NAMALWA (cell line): ENCODE data around the gene SGMS1.
A peak's percentile ranks its signal among the peaks of the same experiment; 100 is the strongest.

ENCODE experiments used
- DNase-seq: peaks from one replicate; pipeline ENCODE4 v3.0.0-alpha.2; 2015; ENCODE audit warnings: low spot score

Gene SGMS1

DNA sequence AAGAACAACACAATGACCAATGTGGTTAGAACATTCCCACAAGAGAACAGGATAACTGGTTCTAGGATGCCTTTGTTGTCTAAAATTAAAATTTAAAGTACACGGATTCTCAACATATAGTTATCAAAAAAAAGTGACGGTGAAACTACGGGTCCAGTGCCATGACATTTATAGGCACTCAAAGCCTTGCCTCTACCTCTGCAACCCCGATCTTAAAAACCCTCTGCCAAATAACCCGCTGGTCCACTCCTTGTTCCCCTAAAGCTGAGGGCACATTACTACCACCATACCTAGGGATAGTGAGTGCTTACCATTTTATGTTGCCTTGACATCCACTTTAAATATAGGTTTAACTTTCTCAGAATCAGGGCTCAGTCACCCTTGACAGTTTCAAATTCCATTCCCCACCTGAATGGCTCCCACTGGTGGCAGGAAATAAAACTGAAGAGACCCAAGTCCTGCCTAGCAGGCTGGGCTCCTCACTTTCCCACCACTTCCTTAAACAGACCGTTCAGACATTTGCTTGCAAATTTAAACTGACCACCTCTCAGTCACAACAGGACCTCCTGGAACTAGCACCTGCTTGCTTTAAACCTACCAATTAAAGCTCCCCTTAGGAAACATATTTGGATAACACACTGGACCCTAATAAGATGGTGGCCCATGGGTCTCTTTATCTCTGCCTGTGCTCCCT lies 202.6 kb downstream of the SGMS1 start:
- DNase-seq: peak; percentile 75

DNA sequence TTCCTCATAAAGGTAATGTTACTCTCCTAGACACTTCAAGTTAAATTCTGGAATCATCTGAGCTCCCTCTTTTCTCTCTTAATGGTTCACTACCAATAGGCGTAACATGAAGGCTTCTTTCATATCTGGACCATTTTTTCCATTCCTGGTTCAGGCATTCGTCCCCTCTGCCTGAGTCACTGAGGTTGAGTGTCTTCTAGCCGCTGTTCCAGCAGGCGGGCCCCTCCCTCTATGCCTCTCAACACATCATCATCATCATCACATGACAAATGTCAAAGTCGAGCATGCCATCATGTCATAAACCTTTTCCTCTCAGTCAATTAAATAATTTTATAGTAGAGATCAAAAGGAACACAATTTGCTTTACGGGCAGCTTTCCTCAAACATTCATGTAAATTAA lies 203.6 kb downstream of the SGMS1 start:
- no peak for DNase-seq

DNA sequence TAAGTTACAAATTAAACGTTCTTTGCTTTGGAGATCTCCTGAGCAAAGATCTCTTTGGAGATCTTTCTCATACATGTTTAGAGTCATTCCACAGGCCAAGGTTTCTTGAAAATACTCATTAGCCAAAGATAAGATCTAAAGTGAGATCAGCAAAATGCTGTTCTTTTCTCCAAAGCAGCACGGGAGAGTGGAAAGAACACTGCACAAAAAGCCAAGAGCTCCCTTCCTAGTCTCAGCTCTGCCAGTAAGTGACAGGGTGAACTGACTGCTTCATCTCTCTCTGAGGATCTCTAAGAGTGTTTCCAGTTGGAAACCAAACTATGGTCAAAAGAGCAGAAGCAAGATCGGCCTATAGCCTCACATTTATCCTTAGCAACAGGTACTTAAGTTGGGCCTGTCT lies 204.0 kb downstream of the SGMS1 start:
- DNase-seq: no peak

DNA sequence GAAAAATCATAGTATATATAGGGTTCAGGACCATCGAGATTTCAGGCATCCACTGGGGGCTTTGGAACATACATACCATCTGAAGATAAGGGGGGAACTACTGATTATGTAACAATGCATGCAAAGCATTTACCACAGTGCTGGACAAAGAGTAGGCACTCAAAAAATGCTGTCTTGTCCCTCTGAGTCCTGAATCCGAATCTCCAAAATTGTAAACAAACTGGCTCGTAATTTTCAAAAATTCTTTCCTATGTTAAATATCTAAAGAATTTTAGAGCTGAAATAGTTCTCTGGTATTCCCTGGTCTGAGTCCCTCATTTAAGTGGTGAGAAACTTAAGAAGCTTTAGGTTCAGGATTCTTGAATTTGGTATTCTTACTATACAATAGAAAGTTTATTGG lies 204.7 kb downstream of the SGMS1 start:
- DNase-seq: no peak

- peak; percentile 77 for DNase-seq
Measured at GRCh38 chr10:50417886-50418830, 205.6 kb downstream of the SGMS1 start.

DNA sequence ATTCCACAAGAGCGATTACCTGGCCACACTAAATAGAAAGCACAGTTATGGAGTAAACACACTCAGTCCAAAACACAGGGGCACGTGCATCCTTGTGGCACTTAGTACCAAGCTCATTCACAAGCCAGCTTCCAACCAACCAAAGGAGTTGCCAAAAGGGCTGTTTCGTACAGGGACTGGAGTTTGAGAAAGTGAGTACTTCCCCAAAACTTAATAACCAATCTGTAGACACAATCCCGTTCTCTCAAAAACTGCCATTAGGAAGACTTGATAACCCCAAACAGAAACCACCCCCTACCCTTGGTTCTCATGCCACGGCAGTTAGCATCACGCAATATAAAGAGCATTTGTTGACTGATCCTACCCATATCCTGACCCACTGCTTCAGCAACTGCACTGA lies 206.3 kb downstream of the SGMS1 start:
- DNase-seq: peak; percentile 59

DNA sequence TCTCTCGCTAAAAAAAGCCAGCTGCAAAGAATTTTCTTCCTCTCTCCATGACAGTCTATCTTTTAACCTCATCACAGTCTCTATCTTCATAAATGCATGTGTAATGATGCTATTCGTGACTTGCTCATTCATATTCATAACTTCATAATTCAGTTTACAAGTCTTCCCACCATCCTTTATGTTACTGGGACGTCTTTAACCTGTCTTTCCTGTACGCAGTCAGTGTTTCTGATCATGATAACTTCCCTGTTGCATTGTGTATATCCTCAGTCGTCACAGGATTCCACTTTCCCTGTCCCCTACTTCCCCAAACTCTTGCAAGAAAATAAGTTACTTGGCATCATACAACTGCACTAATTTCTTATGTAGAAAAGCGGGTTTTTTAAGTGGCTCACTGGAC lies 206.9 kb downstream of the SGMS1 start:
- DNase-seq: peak; percentile 11

DNA sequence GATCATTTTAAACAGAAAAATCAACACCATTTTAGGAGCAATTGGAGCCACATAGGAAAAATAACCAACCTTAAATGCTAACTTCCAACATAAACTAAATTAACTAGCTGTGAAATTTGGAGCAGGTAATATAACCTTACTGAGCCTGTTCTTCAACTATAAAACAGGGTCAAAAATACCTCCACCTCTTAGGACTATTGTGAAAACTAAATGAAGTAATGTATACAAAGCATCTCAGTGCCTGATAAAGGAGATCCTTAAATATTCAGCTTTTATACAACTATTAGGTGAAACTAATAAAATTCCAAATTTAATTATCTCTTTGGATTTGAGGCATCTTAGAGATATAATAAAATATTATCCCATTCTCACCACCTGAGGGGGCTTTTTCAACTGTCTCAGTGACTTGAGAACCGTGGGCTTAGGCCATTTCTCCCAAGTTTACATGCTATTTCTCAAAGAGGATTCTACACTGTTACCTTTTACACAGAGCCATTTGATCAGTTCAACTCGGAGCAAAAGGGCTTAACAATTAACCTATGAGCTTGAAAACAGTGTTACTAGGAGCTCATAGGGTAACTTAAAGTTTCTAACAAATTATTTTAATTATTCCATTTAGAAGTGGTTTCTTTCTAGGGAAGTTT lies 207.5 kb downstream of the SGMS1 start:
- peak; percentile 51 for DNase-seq

DNA sequence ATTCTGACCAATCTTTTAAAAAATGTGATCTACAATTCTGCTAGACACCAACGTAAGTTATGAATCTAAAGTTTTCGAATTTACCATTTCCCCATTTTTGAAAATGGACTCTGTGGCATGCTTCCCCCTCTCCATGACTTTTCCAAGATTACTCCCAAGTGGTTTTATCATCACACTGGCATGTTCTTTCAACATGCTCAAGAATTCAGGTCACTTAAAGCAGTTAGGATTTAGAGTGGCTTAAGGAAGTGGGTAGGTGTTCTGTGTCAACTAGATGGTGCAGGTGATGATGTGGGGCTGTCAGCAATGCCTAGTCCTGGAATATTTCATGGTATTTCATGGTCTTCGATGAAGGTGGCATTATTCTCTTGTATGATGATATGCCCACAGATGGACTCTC lies 208.5 kb downstream of the SGMS1 start:
- DNase-seq: no peak

DNA sequence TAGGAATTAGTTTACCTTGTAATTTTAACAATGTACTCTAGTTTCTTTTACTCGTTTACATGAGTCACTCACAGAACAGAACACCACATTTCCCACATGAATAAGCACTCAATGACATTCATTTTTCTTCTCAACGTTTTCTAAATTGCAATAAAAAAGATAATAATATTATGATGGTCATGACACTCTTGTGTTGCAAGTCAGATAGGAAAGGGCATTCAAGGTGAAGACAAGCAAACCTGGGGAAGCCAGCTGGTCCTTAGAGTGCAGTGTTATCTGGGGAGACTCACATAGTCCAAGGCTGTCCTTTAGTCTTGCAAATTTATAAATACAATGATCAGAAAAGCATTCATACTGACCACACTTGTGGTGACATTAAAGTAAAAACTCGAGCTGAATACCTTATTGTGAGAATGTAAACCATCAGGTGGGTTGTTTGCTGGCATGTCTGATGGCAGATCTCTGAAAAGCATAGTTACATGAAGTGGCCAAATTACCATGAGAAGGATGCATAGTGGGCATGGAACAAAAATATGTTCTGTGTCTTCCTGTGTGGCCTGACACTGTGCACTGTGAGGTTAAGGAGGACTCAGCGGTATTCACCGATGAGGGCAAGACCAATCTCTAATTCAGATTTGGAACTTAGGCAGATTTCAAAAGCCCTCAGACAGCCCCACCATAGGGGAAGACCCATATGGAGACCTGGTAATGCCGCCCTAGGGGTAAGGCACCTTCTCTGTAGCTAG lies 213.5 kb downstream of the SGMS1 start:
- DNase-seq: no peak

GRCh38 chr10:50407076-50407801 lies 216.5 kb downstream of the SGMS1 start:
- DNase-seq: no peak

DNA sequence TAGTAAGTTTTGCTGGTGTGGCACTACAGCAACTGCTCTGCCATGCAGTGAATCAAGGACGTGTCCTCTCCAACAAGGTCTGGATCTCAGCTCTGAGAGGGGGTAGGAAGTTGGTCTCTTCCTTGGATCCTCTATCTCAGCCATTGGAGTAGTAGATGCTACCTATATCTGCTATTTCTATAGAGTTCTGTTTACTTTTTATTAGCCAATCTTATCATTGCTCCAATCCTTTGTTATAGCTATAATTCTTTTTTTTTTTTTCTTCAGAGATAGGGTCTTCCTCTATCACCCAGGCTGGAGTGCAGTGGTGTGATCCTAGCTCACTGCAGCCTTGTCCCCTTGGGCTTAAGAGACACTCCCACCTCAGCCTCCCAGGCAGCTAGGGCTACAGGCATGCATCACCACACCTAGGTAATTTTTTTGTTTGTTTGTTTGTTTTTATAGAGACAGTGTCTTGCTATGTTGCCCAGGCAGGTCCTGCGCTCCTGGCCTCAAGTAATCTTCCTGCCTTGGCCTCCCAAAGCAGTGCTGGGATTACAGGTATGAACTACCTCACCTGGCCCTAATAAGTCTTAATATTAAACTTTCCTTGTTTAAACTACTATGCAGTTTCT lies 217.2 kb downstream of the SGMS1 start:
- DNase-seq: no peak

GRCh38 chr10:50405723-50406122 lies 218.0 kb downstream of the SGMS1 start:
- no peak for DNase-seq

DNA sequence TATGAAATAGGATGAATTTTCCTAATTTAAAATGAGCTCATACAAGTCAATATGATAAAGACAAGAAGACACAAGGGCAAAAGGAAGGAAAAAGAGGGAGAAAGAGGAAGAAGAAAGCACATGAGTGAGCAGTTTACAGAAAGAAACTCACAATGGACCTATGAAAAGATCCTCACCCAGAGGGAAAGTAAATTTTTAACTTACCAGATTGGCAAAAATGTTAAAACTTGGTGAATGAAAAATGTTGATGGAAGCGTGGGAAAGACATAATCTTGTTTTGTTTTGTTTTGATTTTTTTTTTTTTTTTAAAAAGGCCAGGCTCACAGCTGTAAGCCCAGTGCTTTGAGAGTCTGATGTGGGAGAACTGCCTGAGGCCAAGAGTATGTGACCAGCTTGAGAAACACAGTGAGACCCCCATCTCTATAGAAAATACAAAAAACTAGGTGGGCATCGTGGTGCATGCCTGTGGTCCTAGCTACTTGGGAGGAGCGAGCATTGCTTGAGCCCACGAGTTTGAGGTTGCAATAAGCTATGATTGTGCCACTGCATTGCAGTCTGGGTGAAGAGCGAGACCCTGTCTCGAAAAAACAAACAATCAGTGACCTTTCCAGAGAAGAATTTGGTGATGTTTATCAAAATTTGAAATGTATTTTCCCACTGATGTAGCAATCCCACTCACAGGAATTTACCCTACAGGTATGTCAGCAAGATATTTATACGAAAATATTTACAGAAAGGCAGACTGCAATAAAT lies 219.6 kb downstream of the SGMS1 start:
- no peak for DNase-seq

DNA sequence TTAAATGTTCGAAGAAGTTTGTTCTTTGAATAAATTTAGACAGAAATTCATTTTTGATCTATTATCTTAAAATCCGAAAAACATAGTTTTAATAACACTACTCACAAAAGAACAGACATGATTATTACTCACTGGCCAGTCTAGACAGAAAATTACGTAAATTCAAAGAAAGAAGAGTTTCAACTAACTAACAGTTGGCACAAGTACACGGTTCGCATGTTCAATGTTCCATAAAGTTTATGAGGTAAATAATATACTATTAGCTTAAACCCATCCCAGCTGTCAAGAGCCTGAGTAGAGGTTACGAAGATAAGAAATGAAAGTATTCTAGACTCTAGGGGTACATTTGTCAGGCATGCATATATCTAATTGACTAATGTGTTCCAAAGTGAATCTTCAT lies 220.7 kb downstream of the SGMS1 start:
- no peak for DNase-seq

- DNase-seq: no peak
Measured at GRCh38 chr10:50402466-50402865, 221.3 kb downstream of the SGMS1 start.

DNA sequence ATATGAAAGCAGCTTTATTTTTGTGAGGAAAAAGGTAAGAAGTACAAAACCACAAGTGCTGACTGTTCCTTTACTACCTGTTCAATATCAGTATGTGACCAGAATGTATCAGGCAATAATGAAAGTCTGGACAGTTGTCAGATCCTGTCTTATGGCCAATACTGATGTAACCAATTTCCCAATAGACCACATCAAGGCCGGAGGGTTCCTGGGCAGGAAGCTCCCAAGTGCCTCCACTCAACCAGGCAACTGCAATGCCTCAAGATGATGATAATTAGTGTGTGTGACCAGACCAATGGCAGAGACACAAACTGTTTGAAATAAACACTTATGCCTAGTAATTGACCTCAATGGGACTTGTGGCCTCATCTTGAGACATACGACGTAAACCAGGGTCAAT lies 223.1 kb downstream of the SGMS1 start:
- DNase-seq: no peak

GRCh38 chr10:50398823-50399222 lies 224.9 kb downstream of the SGMS1 start:
- no peak for DNase-seq

- DNase-seq: no peak
Measured at GRCh38 chr10:50398381-50398780, 225.4 kb downstream of the SGMS1 start.
